ENCODE measurements around the gene DMKN.

Gene DMKN

GRCh38 chr19:35497406-35497805 is 16.0 kb downstream of the DMKN start:
- POLR2A ChIA-PET = interaction anchor here (0.6 kb wide), 1 partner anchor 11 kb away, joined by 5 read pairs; no protein-coding TSS in a partner anchor
- H3K4me3 ChIP-seq (ENCODE audit: control insufficient read depth in 1 of 7, extremely low read depth in 1 of 7, insufficient read depth in 4 of 7, low read depth in 2 of 7, low read length in 6 of 7) = no peak overlapping the region
- peaks cover 0 to 3% (median 0%) of the 10 kb centered on the region in 5 experiments for H3K27me3 ChIP-seq (replicated peaks in 2 of 5; ENCODE audit: control insufficient read depth in 4 of 5, insufficient read depth in 5 of 5, low read length in 4 of 5)
- peaks cover 0 to 4% (median 2%) of the 10 kb centered on the region in 4 experiments for H3K4me1 ChIP-seq (ENCODE audit: control extremely low read depth in 1 of 4, control insufficient read depth in 4 of 4, insufficient read depth in 4 of 4, low read length in 3 of 4)
- WGBS (ENCODE audit: insufficient coverage) = 92% methylated on average over 14 of the region's 14 CpGs
- no peaks in the 10 kb centered on the region for H3K36me3 ChIP-seq (ENCODE audit: control insufficient read depth in 4 of 4, insufficient read depth in 4 of 4, low read length in 3 of 4)
- DNase-seq = no peak
- CTCF ChIA-PET = interaction anchor here (0.9 to 3.9 kb wide), 6 partner anchors 10 to 148 kb away, joined by 3 to 21 read pairs (median 4); no protein-coding TSS in a partner anchor
- no peaks in the 10 kb centered on the region for H3K9me3 ChIP-seq (ENCODE audit: control extremely low read depth in 1 of 5, control insufficient read depth in 4 of 5, insufficient read depth in 2 of 5, low read depth in 1 of 5, low read length in 4 of 5)
- no peak overlapping the region for H3K27ac ChIP-seq (ENCODE audit: insufficient read depth in 1 of 2, low read depth in 1 of 2, low read length in 2 of 2, poor library complexity in 1 of 2, severe bottlenecking in 2 of 2)

GRCh38 chr19:35495107-35496064 is 18.1 kb downstream of the DMKN start:
- Histone ChIP-seq H3K9me3 (ENCODE audit: control extremely low read depth in 1 of 5, control insufficient read depth in 4 of 5, insufficient read depth in 2 of 5, low read depth in 1 of 5, low read length in 4 of 5) (no peaks in the 10 kb centered on the region), H3K36me3 (ENCODE audit: control insufficient read depth in 4 of 4, insufficient read depth in 4 of 4, low read length in 3 of 4) (no peaks in the 10 kb centered on the region), H3K4me3 (ENCODE audit: control insufficient read depth in 1 of 7, extremely low read depth in 1 of 7, insufficient read depth in 4 of 7, low read depth in 2 of 7, low read length in 6 of 7) (peak overlapping the region in 2 of 7 experiments; percentile 46 to 55), H3K27ac (ENCODE audit: insufficient read depth in 1 of 2, low read depth in 1 of 2, low read length in 2 of 2, poor library complexity in 1 of 2, severe bottlenecking in 2 of 2) (no peak overlapping the region), H3K4me1 (ENCODE audit: control extremely low read depth in 1 of 4, control insufficient read depth in 4 of 4, insufficient read depth in 4 of 4, low read length in 3 of 4) (peaks cover 0 to 4% (median 2%) of the 10 kb centered on the region in 4 experiments), H3K27me3 (replicated peaks in 2 of 5; ENCODE audit: control insufficient read depth in 4 of 5, insufficient read depth in 5 of 5, low read length in 4 of 5) (peaks cover 0 to 5% (median 0%) of the 10 kb centered on the region in 5 experiments)
- ChIA-PET CTCF (interaction anchor here (0.6 to 3.9 kb wide), 24 partner anchors 8 to 216 kb away, joined by 3 to 21 read pairs (median 4); no protein-coding TSS in a partner anchor), POLR2A (interaction anchor here (0.5 kb wide), 1 partner anchor 160 kb away, joined by 3 read pairs; no protein-coding TSS in a partner anchor)
- DNase-seq = peak; percentile 59 to 76 (median 76)
- 55% methylated on average over 14 of the region's 30 CpGs for WGBS (ENCODE audit: insufficient coverage)

- Histone ChIP-seq H3K36me3 (ENCODE audit: control insufficient read depth in 4 of 4, insufficient read depth in 4 of 4, low read length in 3 of 4) (no peaks in the 10 kb centered on the region), H3K27ac (ENCODE audit: insufficient read depth in 1 of 2, low read depth in 1 of 2, low read length in 2 of 2, poor library complexity in 1 of 2, severe bottlenecking in 2 of 2) (no peak overlapping the region), H3K27me3 (replicated peaks in 2 of 5; ENCODE audit: control insufficient read depth in 4 of 5, insufficient read depth in 5 of 5, low read length in 4 of 5) (peaks cover 0 to 6% (median 0%) of the 10 kb centered on the region in 5 experiments), H3K4me3 (ENCODE audit: control insufficient read depth in 1 of 7, extremely low read depth in 1 of 7, insufficient read depth in 4 of 7, low read depth in 2 of 7, low read length in 6 of 7) (no peak overlapping the region), H3K9me3 (ENCODE audit: control extremely low read depth in 1 of 5, control insufficient read depth in 4 of 5, insufficient read depth in 2 of 5, low read depth in 1 of 5, low read length in 4 of 5) (no peaks in the 10 kb centered on the region), H3K4me1 (ENCODE audit: control extremely low read depth in 1 of 4, control insufficient read depth in 4 of 4, insufficient read depth in 4 of 4, low read length in 3 of 4) (peaks cover 0 to 4% (median 2%) of the 10 kb centered on the region in 4 experiments)
- ChIA-PET POLR2A (no interaction called here), CTCF (no interaction called here)
- 96% methylated on average over 8 of the region's 9 CpGs for WGBS (ENCODE audit: insufficient coverage)
- DNase-seq = no peak
These were observed 19.5 kb downstream of the DMKN start for GRCh38 chr19:35493971-35494370.

GRCh38 chr19:35491836-35492360 is 21.6 kb downstream of the DMKN start:
- Histone ChIP-seq H3K4me3 (ENCODE audit: control insufficient read depth in 1 of 7, extremely low read depth in 1 of 7, insufficient read depth in 4 of 7, low read depth in 2 of 7, low read length in 6 of 7) (no peak overlapping the region), H3K27ac (ENCODE audit: insufficient read depth in 1 of 2, low read depth in 1 of 2, low read length in 2 of 2, poor library complexity in 1 of 2, severe bottlenecking in 2 of 2) (no peak overlapping the region), H3K36me3 (ENCODE audit: control insufficient read depth in 4 of 4, insufficient read depth in 4 of 4, low read length in 3 of 4) (no peaks in the 10 kb centered on the region), H3K4me1 (ENCODE audit: control extremely low read depth in 1 of 4, control insufficient read depth in 4 of 4, insufficient read depth in 4 of 4, low read length in 3 of 4) (peaks cover 0 to 4% (median 2%) of the 10 kb centered on the region in 4 experiments), H3K27me3 (replicated peaks in 2 of 5; ENCODE audit: control insufficient read depth in 4 of 5, insufficient read depth in 5 of 5, low read length in 4 of 5) (peaks cover 0 to 10% (median 0%) of the 10 kb centered on the region in 5 experiments), H3K9me3 (ENCODE audit: control extremely low read depth in 1 of 5, control insufficient read depth in 4 of 5, insufficient read depth in 2 of 5, low read depth in 1 of 5, low read length in 4 of 5) (no peaks in the 10 kb centered on the region)
- 98% methylated on average over 6 of the region's 9 CpGs for WGBS (ENCODE audit: insufficient coverage)
- ChIA-PET CTCF (interaction anchor here (0.8 to 2.2 kb wide), 9 partner anchors 14 to 146 kb away, joined by 3 to 10 read pairs (median 3); no protein-coding TSS in a partner anchor), POLR2A (interaction anchor here (0.6 kb wide), 1 partner anchor 348 kb away, joined by 3 read pairs; no protein-coding TSS in a partner anchor)
- no peak for DNase-seq

GRCh38 chr19:35490364-35490763 is 23.1 kb downstream of the DMKN start, which contains the start of gene KRTDAP:
Gene KRTDAP, minus strand, starts transcription at chr19:35490464. Its CDS starts 22 bp downstream, at chr19:35490442.
- 84% methylated on average over 5 of the region's 9 CpGs for WGBS (ENCODE audit: insufficient coverage)
- DNase-seq = no peak
- H3K36me3 ChIP-seq (ENCODE audit: control insufficient read depth in 4 of 4, insufficient read depth in 4 of 4, low read length in 3 of 4) = no peaks in the 10 kb centered on the region
- POLR2A ChIA-PET = no interaction called here
- CTCF ChIA-PET = interaction anchor here (0.6 to 1.5 kb wide), 2 partner anchors 12 to 20 kb away, joined by 3 read pairs; no protein-coding TSS in a partner anchor
- peaks cover 0 to 12% (median 0%) of the 10 kb centered on the region in 5 experiments for H3K27me3 ChIP-seq (replicated peaks in 2 of 5; ENCODE audit: control insufficient read depth in 4 of 5, insufficient read depth in 5 of 5, low read length in 4 of 5)
- H3K4me1 ChIP-seq (ENCODE audit: control extremely low read depth in 1 of 4, control insufficient read depth in 4 of 4, insufficient read depth in 4 of 4, low read length in 3 of 4) = peaks cover 0 to 4% (median 2%) of the 10 kb centered on the region in 4 experiments
- H3K9me3 ChIP-seq (ENCODE audit: control extremely low read depth in 1 of 5, control insufficient read depth in 4 of 5, insufficient read depth in 2 of 5, low read depth in 1 of 5, low read length in 4 of 5) = no peaks in the 10 kb centered on the region
- no peak within 1 kb of the TSS for H3K27ac ChIP-seq (ENCODE audit: insufficient read depth in 1 of 2, low read depth in 1 of 2, low read length in 2 of 2, poor library complexity in 1 of 2, severe bottlenecking in 2 of 2)
- H3K4me3 ChIP-seq (ENCODE audit: control insufficient read depth in 1 of 7, extremely low read depth in 1 of 7, insufficient read depth in 4 of 7, low read depth in 2 of 7, low read length in 6 of 7) = no peak within 1 kb of the TSS

GRCh38 chr19:35488677-35489076 is 24.8 kb downstream of the DMKN start:
- Histone ChIP-seq H3K4me3 (ENCODE audit: control insufficient read depth in 1 of 7, extremely low read depth in 1 of 7, insufficient read depth in 4 of 7, low read depth in 2 of 7, low read length in 6 of 7) (no peak overlapping the region), H3K4me1 (ENCODE audit: control extremely low read depth in 1 of 4, control insufficient read depth in 4 of 4, insufficient read depth in 4 of 4, low read length in 3 of 4) (peaks cover 0 to 2% (median 0%) of the 10 kb centered on the region in 4 experiments), H3K27me3 (replicated peaks in 2 of 5; ENCODE audit: control insufficient read depth in 4 of 5, insufficient read depth in 5 of 5, low read length in 4 of 5) (peaks cover 0 to 12% (median 0%) of the 10 kb centered on the region in 5 experiments), H3K36me3 (ENCODE audit: control insufficient read depth in 4 of 4, insufficient read depth in 4 of 4, low read length in 3 of 4) (no peaks in the 10 kb centered on the region), H3K9me3 (ENCODE audit: control extremely low read depth in 1 of 5, control insufficient read depth in 4 of 5, insufficient read depth in 2 of 5, low read depth in 1 of 5, low read length in 4 of 5) (no peaks in the 10 kb centered on the region), H3K27ac (ENCODE audit: insufficient read depth in 1 of 2, low read depth in 1 of 2, low read length in 2 of 2, poor library complexity in 1 of 2, severe bottlenecking in 2 of 2) (no peak overlapping the region)
- ChIA-PET POLR2A (no interaction called here), CTCF (no interaction called here)
- 91% methylated on average over 7 of the region's 16 CpGs for WGBS (ENCODE audit: insufficient coverage)
- DNase-seq = no peak
